Frontal cortex (tissue), 4 donors: ENCODE measurements around the gene MEIS1. TPM values are rescaled to one million over a fixed set of nuclear protein-coding genes. Genes with fewer than 3 reads are reported as not detected.

Source experiments
- DNase-seq, 2 donors: peaks; one replicate each; pipeline ENCODE4 v3.0.0; 2012; ENCODE audit warnings: low spot score in 2 of 2
- FAIRE-seq: peaks from 2 replicates; lab custom pipeline; 2012; peaks lifted over from hg19 to GRCh38; lab: Jason Lieb, UNC
- total RNA-seq: library from RNA; depleted of rRNA; stranded (reverse); fragments of >200 nt; gene quantifications from one replicate; pipeline ENCODE4 v1.2.3, GENCODE V29; 2014
- donor health status: control.
- donor health status: control.
- donor health status: control.

MEIS1 gene
- total RNA-seq, 1 donor from 2014 or later = 39.5 TPM

GRCh38 chr2:66575625-66576310 is 140.8 kb downstream of the MEIS1 start:
- FAIRE-seq (no peak), DNase-seq (peak in 1 of 2 donors; percentile 24)

- DNase-seq (peak in 1 of 2 donors; percentile 28), FAIRE-seq (no peak)
Measured at GRCh38 chr2:66576311-66576560, 141.3 kb downstream of the MEIS1 start.

- FAIRE-seq (no peak), DNase-seq (peak in 1 of 2 donors; percentile 21)
Measured at GRCh38 chr2:66576561-66577320, 141.8 kb downstream of the MEIS1 start.

- no peak for FAIRE-seq
- no peak for DNase-seq
Measured at GRCh38 chr2:66577321-66578053, 142.6 kb downstream of the MEIS1 start.

GRCh38 chr2:66578054-66578686 is 143.2 kb downstream of the MEIS1 start:
- FAIRE-seq = no peak
- no peak for DNase-seq

GRCh38 chr2:66578687-66579106 is 143.8 kb downstream of the MEIS1 start:
- DNase-seq (no peak), FAIRE-seq (no peak)

GRCh38 chr2:66579186-66580126 is 144.5 kb downstream of the MEIS1 start:
- DNase-seq (no peak), FAIRE-seq (peak; percentile 52)

- FAIRE-seq (no peak), DNase-seq (no peak)
Measured at GRCh38 chr2:66580166-66581049, 145.5 kb downstream of the MEIS1 start.

- DNase-seq (no peak), FAIRE-seq (no peak)
Measured at GRCh38 chr2:66581339-66582103, 146.6 kb downstream of the MEIS1 start.

- DNase-seq (no peak), FAIRE-seq (no peak)
Measured at GRCh38 chr2:66582104-66582986, 147.4 kb downstream of the MEIS1 start.

- DNase-seq = no peak
- FAIRE-seq = no peak
Measured at GRCh38 chr2:66582987-66583880, 148.3 kb downstream of the MEIS1 start.

GRCh38 chr2:66583881-66584280 is 149.0 kb downstream of the MEIS1 start:
- FAIRE-seq = no peak
- no peak for DNase-seq

GRCh38 chr2:66585587-66585986 is 150.7 kb downstream of the MEIS1 start:
- FAIRE-seq (no peak), DNase-seq (no peak)

GRCh38 chr2:66587216-66587615 is 152.3 kb downstream of the MEIS1 start:
- DNase-seq (no peak), FAIRE-seq (no peak)

GRCh38 chr2:66594001-66594400 is 159.1 kb downstream of the MEIS1 start:
- DNase-seq (no peak), FAIRE-seq (no peak)

GRCh38 chr2:66595556-66595955 is 160.6 kb downstream of the MEIS1 start:
- FAIRE-seq (no peak), DNase-seq (no peak)
